Gastroesophageal sphincter (tissue), 4 donors: ENCODE results near the gene SLC66A3. TPM values are rescaled to one million over a fixed set of nuclear protein-coding genes. Genes with fewer than 3 reads are reported as not detected.

Source experiments
- ATAC-seq: fragments of 150-250 bp; one replicate; pipeline ENCODE4 v1.9.1; 2016; ENCODE audit warnings: mild to moderate bottlenecking, moderate library complexity
- H3K27ac ChIP-seq, 4 donors: fragments of 200-600 bp; sonication (generic) in 3 of 4; 1 replicate in 3 of 4; 2 replicates in 1 of 4; pipeline ENCODE4 v1.5.1; 2016 to 2019
- H3K27me3 ChIP-seq: fragments of 200-600 bp; sonication (generic); one replicate; pipeline ENCODE4 v1.5.1; 2019
- H3K36me3 ChIP-seq, 2 donors: fragments of 200-600 bp; sonication (generic); one replicate each; pipeline ENCODE4 v1.5.1; 2019; ENCODE audit warnings: control low read depth in 1 of 2
- H3K4me1 ChIP-seq, 3 donors: fragments of 200-600 bp; sonication (generic); 1 replicate in 2 of 3; 2 replicates in 1 of 3; pipeline ENCODE4 v1.5.1; 2016 to 2019; ENCODE audit warnings: control low read depth in 2 of 3
- H3K4me3 ChIP-seq, 2 donors: fragments of 200-600 bp; sonication (generic); one replicate each; pipeline ENCODE4 v1.5.1; 2019; ENCODE audit warnings: mild to moderate bottlenecking in 1 of 2, moderate library complexity in 1 of 2
- H3K9me3 ChIP-seq, 3 donors: fragments of 200-600 bp; sonication (generic); one replicate each; pipeline ENCODE4 v1.5.1; 2017 to 2019; ENCODE audit warnings: control low read depth in 2 of 3
- EP300 ChIP-seq: sonication (generic); formaldehyde crosslinking; IDR thresholded peaks from one replicate; pipeline ENCODE4 v1.6.1; 2017; ENCODE audit warnings: antibody characterized with exemption, mild to moderate bottlenecking
- POLR2A ChIP-seq, 2 donors: fragments of 450-650 bp; IDR thresholded peaks; one replicate each; pipeline ENCODE4 v1.6.1; 2017; ENCODE audit warnings: antibody characterized with exemption in 2 of 2, mild to moderate bottlenecking in 2 of 2, moderate library complexity in 1 of 2
- POLR2AphosphoS5 ChIP-seq: sonication (generic); formaldehyde crosslinking; IDR thresholded peaks from one replicate; pipeline ENCODE4 v1.6.1; 2017; ENCODE audit warnings: antibody characterized with exemption
- WGBS, 2 donors: methylation state at CpG; one replicate each; pipeline ENCODE4 v1.1.5; 2018; ENCODE audit warnings: low coverage in 1 of 2; 5-methylcytosine and 5-hydroxymethylcytosine counted together
- total RNA-seq, 4 donors: library from RNA; depleted of rRNA; stranded (reverse); fragments of >200 nt; gene quantifications; one replicate each; pipeline ENCODE4 v1.1.0, GENCODE V29; 2016
- TF ChIP-seq, protein P1 (sequence below), 4 experiments: fragments of 200-600 bp in 2 of 4; fragments of 450-650 bp in 2 of 4; sonication (generic) in 1 of 4; IDR thresholded peaks; one replicate each; pipeline ENCODE4 v1.5.1; 2017 to 2019; ENCODE audit warnings: antibody characterized with exemption in 4 of 4, mild to moderate bottlenecking in 2 of 4, moderate library complexity in 2 of 4

The SLC66A3 gene
- total RNA-seq, 4 donors from 2014 or later: 28.1 to 49.8 (median 41.5) TPM

DNA sequence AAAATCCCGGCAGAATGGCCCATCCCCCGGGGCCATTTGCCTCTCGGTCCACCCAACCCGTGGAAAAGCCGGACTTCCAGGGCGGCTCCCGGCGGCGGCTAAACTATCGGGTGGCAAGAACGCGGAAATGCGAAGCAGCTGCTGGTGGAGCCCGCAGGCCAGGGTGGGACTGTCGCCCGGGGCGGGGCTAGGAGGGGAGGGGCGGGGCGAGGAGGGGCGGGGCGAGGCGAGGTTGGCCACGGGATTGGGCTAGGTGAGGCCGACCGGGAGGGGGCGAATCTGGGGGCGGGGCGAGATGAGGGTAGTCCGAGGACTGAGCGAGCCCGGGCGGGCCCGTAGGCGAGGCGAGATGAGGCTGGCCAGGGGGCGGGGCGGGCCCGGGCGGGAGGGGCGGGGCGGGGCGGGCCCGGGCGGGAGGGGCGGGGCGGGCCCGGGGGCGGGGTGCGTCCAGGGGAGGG, 315 bp upstream of the SLC66A3 start:
- Histone ChIP-seq H3K4me3 (peak overlapping the region; percentile 43 to 85), H3K27me3 (no peaks in the 10 kb centered on the region), H3K27ac (peak overlapping the region; percentile 91 to 96 (median 93)), H3K4me1 (peaks cover 0 to 31% (median 5%) of the 10 kb centered on the region in 3 donors), H3K36me3 (peaks cover 0 to 5% of the 10 kb centered on the region in 2 donors), H3K9me3 (no peaks in the 10 kb centered on the region)
- peak; percentile 93 for ATAC-seq
- TF ChIP-seq POLR2A (IDR thresholded peaks at IDR 0.05) (peak; percentile 41 to 66), POLR2AphosphoS5 (peak; percentile 77), EP300 (no peak)
- no CpG with 5 or more reads among the region's 49 CpGs for WGBS, 2 donors

DNA sequence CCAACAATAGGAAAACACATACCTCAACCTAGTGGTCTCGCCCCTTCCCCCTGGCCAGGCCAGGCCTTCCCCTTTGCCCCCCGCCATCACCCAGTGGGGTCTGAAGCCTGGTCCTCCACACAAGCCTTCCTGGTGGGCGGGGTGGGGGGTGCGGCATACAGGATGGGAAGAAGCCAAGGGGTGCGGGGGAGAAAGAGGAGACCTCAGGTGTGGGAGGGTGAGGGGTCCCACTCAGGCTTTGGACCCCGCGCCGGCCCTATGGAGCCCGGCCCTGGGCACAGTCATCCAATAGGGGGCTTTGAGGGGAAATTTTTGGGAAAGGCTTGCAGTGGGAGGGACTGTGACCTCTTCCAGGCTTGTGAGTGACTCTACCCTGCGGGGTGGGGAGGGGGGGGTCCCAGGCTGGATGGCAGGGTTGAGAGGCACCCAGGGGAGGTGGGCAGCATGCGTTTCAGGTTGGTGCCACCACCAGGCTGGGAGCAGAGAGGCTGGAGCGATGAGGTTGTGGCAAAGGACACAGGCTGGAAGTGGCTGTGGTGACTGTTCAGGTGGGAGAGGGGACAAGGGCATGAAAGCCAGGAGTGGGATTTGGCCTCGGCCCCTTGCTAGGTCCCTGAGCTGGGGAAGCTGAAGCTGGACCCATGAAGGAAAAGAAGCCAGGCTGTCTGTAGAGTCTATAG, 1.3 kb downstream of the SLC66A3 start:
- Histone ChIP-seq H3K36me3 (peaks cover 0 to 18% of the 10 kb centered on the region in 2 donors), H3K27ac (no peak overlapping the region), H3K4me1 (peaks cover 0 to 31% (median 5%) of the 10 kb centered on the region in 3 donors), H3K9me3 (no peaks in the 10 kb centered on the region), H3K4me3 (peak overlapping the region in 1 of 2 donors; percentile 85), H3K27me3 (no peaks in the 10 kb centered on the region)
- 85 to 89% methylated on average over 3 to 8 of the region's 13 CpGs for WGBS, 2 donors
- TF ChIP-seq POLR2AphosphoS5 (no peak), EP300 (no peak), POLR2A (IDR thresholded peaks at IDR 0.05) (no peak)
- TF ChIP-seq, protein P1, sequence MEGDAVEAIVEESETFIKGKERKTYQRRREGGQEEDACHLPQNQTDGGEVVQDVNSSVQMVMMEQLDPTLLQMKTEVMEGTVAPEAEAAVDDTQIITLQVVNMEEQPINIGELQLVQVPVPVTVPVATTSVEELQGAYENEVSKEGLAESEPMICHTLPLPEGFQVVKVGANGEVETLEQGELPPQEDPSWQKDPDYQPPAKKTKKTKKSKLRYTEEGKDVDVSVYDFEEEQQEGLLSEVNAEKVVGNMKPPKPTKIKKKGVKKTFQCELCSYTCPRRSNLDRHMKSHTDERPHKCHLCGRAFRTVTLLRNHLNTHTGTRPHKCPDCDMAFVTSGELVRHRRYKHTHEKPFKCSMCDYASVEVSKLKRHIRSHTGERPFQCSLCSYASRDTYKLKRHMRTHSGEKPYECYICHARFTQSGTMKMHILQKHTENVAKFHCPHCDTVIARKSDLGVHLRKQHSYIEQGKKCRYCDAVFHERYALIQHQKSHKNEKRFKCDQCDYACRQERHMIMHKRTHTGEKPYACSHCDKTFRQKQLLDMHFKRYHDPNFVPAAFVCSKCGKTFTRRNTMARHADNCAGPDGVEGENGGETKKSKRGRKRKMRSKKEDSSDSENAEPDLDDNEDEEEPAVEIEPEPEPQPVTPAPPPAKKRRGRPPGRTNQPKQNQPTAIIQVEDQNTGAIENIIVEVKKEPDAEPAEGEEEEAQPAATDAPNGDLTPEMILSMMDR (IDR thresholded peaks at IDR 0.05): no peak
- no peak for ATAC-seq

DNA sequence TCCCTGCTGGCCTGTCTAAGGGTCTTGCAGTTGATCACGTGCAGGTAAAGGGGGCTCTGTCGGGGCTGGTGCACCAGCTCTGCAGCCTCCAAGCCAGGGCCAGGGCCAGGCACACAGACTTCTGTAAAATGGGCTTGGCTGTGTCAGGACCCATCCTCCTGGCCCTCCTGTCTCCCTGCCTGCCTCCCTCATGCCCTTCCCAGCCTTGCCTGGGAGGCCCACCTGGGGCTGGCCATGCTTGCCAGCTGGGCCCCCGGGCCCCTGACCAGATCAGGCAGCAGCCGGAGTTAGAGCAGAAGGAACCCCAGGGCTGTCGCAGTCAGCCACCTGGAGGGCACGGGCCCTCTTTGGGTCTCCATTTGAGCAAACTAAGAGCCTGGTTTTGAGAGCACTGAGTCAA, 2.0 kb downstream of the SLC66A3 start:
- no peak overlapping the region for H3K4me3 ChIP-seq
- no peak overlapping the region for H3K27ac ChIP-seq
- no peak for ATAC-seq
- no peaks in the 10 kb centered on the region for H3K27me3 ChIP-seq
- WGBS, 2 donors: no CpG with 5 or more reads among the region's 6 CpGs
- H3K36me3 ChIP-seq: peaks cover 0 to 26% of the 10 kb centered on the region in 2 donors
- H3K9me3 ChIP-seq: no peaks in the 10 kb centered on the region
- H3K4me1 ChIP-seq: peaks cover 0 to 31% (median 5%) of the 10 kb centered on the region in 3 donors
- TF ChIP-seq POLR2A (IDR thresholded peaks at IDR 0.05) (no peak), EP300 (no peak), POLR2AphosphoS5 (no peak)
- TF ChIP-seq, protein P1 (IDR thresholded peaks at IDR 0.05): no peak

DNA sequence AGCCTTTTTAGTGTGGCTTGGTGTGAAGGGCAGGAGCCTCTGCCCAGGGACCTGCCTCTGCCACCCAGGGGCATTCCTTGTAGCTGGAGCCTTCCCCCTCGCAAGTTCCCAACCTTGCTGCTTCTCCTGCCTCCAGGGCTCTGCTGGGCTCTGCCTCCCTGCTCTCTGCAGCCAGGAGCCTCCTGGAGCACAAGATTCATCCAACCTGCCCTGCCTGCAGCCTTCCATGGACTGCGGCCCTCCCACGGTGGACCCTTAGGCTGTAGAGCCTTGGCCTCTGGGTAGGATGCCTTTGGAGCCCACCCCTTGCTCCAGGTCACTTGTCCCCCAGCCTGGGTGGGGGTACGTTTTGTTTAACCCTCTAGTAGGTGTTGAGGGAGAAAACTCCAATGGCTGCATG, 2.5 kb downstream of the SLC66A3 start:
- no peak for ATAC-seq
- no peaks in the 10 kb centered on the region for H3K27me3 ChIP-seq
- no peak overlapping the region for H3K27ac ChIP-seq
- H3K4me1 ChIP-seq: peaks cover 0 to 31% (median 5%) of the 10 kb centered on the region in 3 donors
- no peaks in the 10 kb centered on the region for H3K9me3 ChIP-seq
- peaks cover 0 to 30% of the 10 kb centered on the region in 2 donors for H3K36me3 ChIP-seq
- no peak for TF ChIP-seq EP300
- TF ChIP-seq POLR2AphosphoS5: no peak
- no peak for TF ChIP-seq POLR2A (IDR thresholded peaks at IDR 0.05)
- TF ChIP-seq, protein P1 (IDR thresholded peaks at IDR 0.05): no peak
- WGBS, 2 donors: 100% methylated on average over 2 of the region's 4 CpGs; no CpG with 5 or more reads in 1 of the 2 donors
- no peak overlapping the region for H3K4me3 ChIP-seq

DNA sequence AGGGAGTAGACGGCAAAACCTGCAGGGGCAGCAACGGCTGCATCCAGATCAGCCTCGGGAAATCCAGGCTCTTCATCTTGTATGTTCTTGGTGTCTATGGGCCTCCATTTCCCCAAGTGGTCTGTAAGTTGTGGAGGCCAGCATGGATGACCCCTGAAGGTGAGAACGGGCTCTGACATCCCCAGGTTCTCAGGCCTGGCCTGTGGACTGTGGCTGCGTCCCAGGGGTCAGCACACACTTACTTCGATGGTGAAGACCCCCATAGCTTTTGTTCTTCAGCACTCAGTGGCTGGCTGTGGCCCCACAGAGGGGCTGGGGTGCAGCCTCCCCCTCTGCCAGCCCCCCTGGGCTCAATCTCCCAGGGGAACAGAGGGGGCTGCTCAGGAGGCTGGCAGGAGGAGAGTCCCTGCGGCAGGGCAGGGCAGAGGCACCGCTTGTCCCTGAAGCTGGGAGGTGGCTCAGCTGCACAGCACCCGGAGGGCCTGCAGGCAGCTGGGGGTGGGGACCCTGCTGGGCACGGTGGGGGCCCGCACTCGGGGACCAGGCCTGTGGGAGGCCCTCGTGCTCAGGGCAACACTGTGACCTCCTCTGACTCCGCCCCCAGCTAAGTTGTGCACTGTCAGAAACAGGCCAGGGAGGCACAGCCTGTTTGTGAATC, 3.8 kb downstream of the SLC66A3 start:
- Histone ChIP-seq H3K4me3 (no peak overlapping the region), H3K27ac (no peak overlapping the region), H3K36me3 (peaks cover 0 to 40% of the 10 kb centered on the region in 2 donors), H3K4me1 (peaks cover 0 to 30% (median 5%) of the 10 kb centered on the region in 3 donors), H3K9me3 (no peaks in the 10 kb centered on the region), H3K27me3 (no peaks in the 10 kb centered on the region)
- WGBS, 2 donors: 60 to 79% methylated on average over 1 to 4 of the region's 14 CpGs
- ATAC-seq: no peak
- TF ChIP-seq EP300 (no peak), POLR2A (IDR thresholded peaks at IDR 0.05) (no peak), POLR2AphosphoS5 (no peak)
- TF ChIP-seq, protein P1 (IDR thresholded peaks at IDR 0.05): no peak
